ENCODE measurements around the gene TGM5. TPM values are rescaled to one million over a fixed set of nuclear protein-coding genes. Genes with fewer than 3 reads are reported as not detected.

TGM5 gene
- total and polyA plus RNA-seq, 4 experiments from 2014 or later = not detected

- Histone ChIP-seq H3K9me3 (ENCODE audit: control insufficient read depth in 1 of 2, low read length in 2 of 2) (no peaks in the 10 kb centered on the region), H3K36me3 (ENCODE audit: insufficient read depth, low read length) (no peaks in the 10 kb centered on the region), H3K27me3 (ENCODE audit: insufficient read depth, low read length) (no peaks in the 10 kb centered on the region), H3K27ac (ENCODE audit: low read depth, low read length) (no peak overlapping the region), H3K4me1 (ENCODE audit: insufficient read depth, low read length) (no peaks in the 10 kb centered on the region), H3K4me3 (ENCODE audit: low read length in 2 of 2) (no peak overlapping the region)
- Mint-ChIP-seq H3K9me3 (no peaks in the 10 kb centered on the region), H3K36me3 (no peaks in the 10 kb centered on the region), H3K27me3 (peaks cover 5 to 8% of the 10 kb centered on the region in 2 donors), H3K4me3 (no peak overlapping the region), H3K4me1 (no peaks in the 10 kb centered on the region), H3K27ac (no peak overlapping the region)
- intact Hi-C loops (cut with micrococcal nuclease) = no loop called here
- CTCF ChIA-PET (ENCODE audit: partially characterized antibody) = interaction anchor here (1.0 to 1.3 kb wide), 2 partner anchors 10 to 11 kb away, joined by 3 to 9 read pairs; no protein-coding TSS in a partner anchor
- DNase-seq = no peak
- POLR2A ChIA-PET (ENCODE audit: partially characterized antibody) = no interaction called here
Measured at GRCh38 chr15:43214592-43215295, 52.0 kb downstream of the TGM5 start.

DNA sequence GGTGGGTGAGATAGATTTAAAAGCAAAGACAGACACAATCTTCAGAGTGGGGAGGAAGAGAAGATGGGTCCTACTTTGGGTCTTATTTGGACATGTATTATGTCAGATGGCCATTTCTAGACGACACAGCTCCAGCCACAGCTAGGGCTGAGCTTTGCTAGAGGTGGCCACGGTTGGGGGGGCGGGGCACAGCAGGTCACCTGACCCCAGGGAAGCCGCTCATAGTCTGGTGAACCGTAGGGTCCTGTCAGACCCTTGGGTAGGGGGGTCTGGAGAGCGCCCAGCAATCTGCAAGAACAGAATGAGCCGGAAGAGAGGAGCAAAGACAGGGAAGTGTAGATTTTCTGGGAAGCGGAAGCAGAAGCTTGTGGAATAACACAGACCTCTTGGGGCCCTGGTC is 52.6 kb downstream of the TGM5 start:
- POLR2A ChIA-PET (ENCODE audit: partially characterized antibody) = no interaction called here
- H3K4me3 Mint-ChIP-seq = no peak overlapping the region
- peak overlapping the region in 1 of 7 donors; percentile 45 for H3K27ac Mint-ChIP-seq
- Histone ChIP-seq H3K4me3 (ENCODE audit: low read length in 2 of 2) (no peak overlapping the region), H3K4me1 (ENCODE audit: insufficient read depth, low read length) (no peaks in the 10 kb centered on the region), H3K27ac (ENCODE audit: low read depth, low read length) (no peak overlapping the region), H3K9me3 (ENCODE audit: control insufficient read depth in 1 of 2, low read length in 2 of 2) (no peaks in the 10 kb centered on the region), H3K27me3 (ENCODE audit: insufficient read depth, low read length) (no peaks in the 10 kb centered on the region), H3K36me3 (ENCODE audit: insufficient read depth, low read length) (no peaks in the 10 kb centered on the region)
- intact Hi-C loops (cut with micrococcal nuclease) = no loop called here
- peaks cover 5 to 8% of the 10 kb centered on the region in 2 donors for H3K27me3 Mint-ChIP-seq
- CTCF ChIA-PET (ENCODE audit: partially characterized antibody) = interaction anchor here (1.0 to 1.3 kb wide), 2 partner anchors 10 to 11 kb away, joined by 3 to 9 read pairs; no protein-coding TSS in a partner anchor
- no peaks in the 10 kb centered on the region for H3K9me3 Mint-ChIP-seq
- H3K4me1 Mint-ChIP-seq = no peaks in the 10 kb centered on the region
- H3K36me3 Mint-ChIP-seq = no peaks in the 10 kb centered on the region
- DNase-seq = no peak

- Histone ChIP-seq H3K27ac (ENCODE audit: low read depth, low read length) (no peak overlapping the region), H3K9me3 (ENCODE audit: control insufficient read depth in 1 of 2, low read length in 2 of 2) (no peaks in the 10 kb centered on the region), H3K4me3 (ENCODE audit: low read length in 2 of 2) (no peak overlapping the region), H3K27me3 (ENCODE audit: insufficient read depth, low read length) (no peaks in the 10 kb centered on the region), H3K4me1 (ENCODE audit: insufficient read depth, low read length) (no peaks in the 10 kb centered on the region), H3K36me3 (ENCODE audit: insufficient read depth, low read length) (no peaks in the 10 kb centered on the region)
- H3K9me3 Mint-ChIP-seq = no peaks in the 10 kb centered on the region
- ChIA-PET POLR2A (ENCODE audit: partially characterized antibody) (no interaction called here), CTCF (ENCODE audit: partially characterized antibody) (interaction anchor here (1.3 kb wide), 1 partner anchor 12 kb away, joined by 9 read pairs; no protein-coding TSS in a partner anchor)
- no peak overlapping the region for H3K4me3 Mint-ChIP-seq
- no peak overlapping the region for H3K27ac Mint-ChIP-seq
- no peaks in the 10 kb centered on the region for H3K36me3 Mint-ChIP-seq
- no peaks in the 10 kb centered on the region for H3K4me1 Mint-ChIP-seq
- H3K27me3 Mint-ChIP-seq = peaks cover 8 to 12% of the 10 kb centered on the region in 2 donors
- no peak for DNase-seq
- intact Hi-C loops (cut with micrococcal nuclease) = no loop called here
Measured at GRCh38 chr15:43213466-43213865, 53.3 kb downstream of the TGM5 start.

DNA sequence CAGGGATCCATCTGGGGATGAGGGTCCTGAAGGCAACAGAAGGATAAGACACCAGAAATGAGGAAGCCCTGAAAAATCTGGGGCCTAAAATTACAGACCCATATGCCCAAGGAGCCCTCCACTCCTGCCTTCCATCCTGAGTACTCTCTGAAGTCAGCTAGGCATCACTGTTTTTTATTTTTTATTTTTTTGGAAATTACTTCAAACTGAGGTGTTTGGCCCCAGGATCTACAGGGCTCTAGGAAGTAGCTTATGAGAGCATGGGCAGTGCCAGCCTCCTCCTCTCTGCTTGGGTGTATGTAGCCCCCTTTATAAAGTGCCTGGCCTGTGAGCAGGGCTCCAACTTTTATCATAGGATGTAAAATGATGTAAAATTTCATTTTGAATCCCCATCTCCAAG is 53.8 kb downstream of the TGM5 start:
- H3K36me3 Mint-ChIP-seq = no peaks in the 10 kb centered on the region
- Histone ChIP-seq H3K9me3 (ENCODE audit: control insufficient read depth in 1 of 2, low read length in 2 of 2) (no peaks in the 10 kb centered on the region), H3K36me3 (ENCODE audit: insufficient read depth, low read length) (no peaks in the 10 kb centered on the region), H3K27me3 (ENCODE audit: insufficient read depth, low read length) (no peaks in the 10 kb centered on the region), H3K4me3 (ENCODE audit: low read length in 2 of 2) (no peak overlapping the region), H3K4me1 (ENCODE audit: insufficient read depth, low read length) (no peaks in the 10 kb centered on the region), H3K27ac (ENCODE audit: low read depth, low read length) (no peak overlapping the region)
- H3K27me3 Mint-ChIP-seq = peaks cover 7 to 11% of the 10 kb centered on the region in 2 donors
- no peak for DNase-seq
- POLR2A ChIA-PET (ENCODE audit: partially characterized antibody) = no interaction called here
- H3K4me1 Mint-ChIP-seq = no peaks in the 10 kb centered on the region
- CTCF ChIA-PET (ENCODE audit: partially characterized antibody) = no interaction called here
- H3K27ac Mint-ChIP-seq = no peak overlapping the region
- H3K4me3 Mint-ChIP-seq = no peak overlapping the region
- intact Hi-C loops (cut with micrococcal nuclease) = no loop called here
- H3K9me3 Mint-ChIP-seq = no peaks in the 10 kb centered on the region

DNA sequence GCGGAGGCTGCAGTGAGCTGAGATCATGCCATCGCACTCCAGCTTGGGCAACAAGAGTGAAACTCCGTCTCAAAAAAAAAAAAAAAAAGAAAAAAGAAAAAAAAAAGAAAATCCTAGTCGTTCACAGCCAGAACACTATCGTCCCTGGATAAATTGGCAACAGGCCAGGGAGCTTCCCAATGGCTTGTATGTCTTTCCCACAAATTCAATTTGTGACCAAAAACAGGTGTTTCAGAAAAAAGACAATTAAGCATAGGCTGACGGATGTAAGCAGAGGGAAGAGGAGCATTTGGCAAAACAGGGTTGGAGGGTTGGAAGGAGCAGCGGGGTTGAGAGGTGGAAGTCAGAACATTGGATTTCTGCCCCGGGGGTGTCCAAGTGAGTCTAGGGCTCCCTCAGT is 54.4 kb downstream of the TGM5 start:
- H3K4me3 ChIP-seq (ENCODE audit: low read length in 2 of 2) = no peak overlapping the region
- ChIA-PET POLR2A (ENCODE audit: partially characterized antibody) (no interaction called here), CTCF (ENCODE audit: partially characterized antibody) (interaction anchor here (1.6 kb wide), 1 partner anchor 13 kb away, joined by 9 read pairs; no protein-coding TSS in a partner anchor)
- no peak overlapping the region for H3K27ac Mint-ChIP-seq
- no peak overlapping the region for H3K27ac ChIP-seq (ENCODE audit: low read depth, low read length)
- no peaks in the 10 kb centered on the region for H3K9me3 ChIP-seq (ENCODE audit: control insufficient read depth in 1 of 2, low read length in 2 of 2)
- peaks cover 7 to 13% of the 10 kb centered on the region in 2 donors for H3K27me3 Mint-ChIP-seq
- H3K9me3 Mint-ChIP-seq = no peaks in the 10 kb centered on the region
- H3K36me3 Mint-ChIP-seq = no peaks in the 10 kb centered on the region
- H3K36me3 ChIP-seq (ENCODE audit: insufficient read depth, low read length) = no peaks in the 10 kb centered on the region
- no peaks in the 10 kb centered on the region for H3K4me1 Mint-ChIP-seq
- DNase-seq = no peak
- intact Hi-C loops (cut with micrococcal nuclease) = no loop called here
- H3K27me3 ChIP-seq (ENCODE audit: insufficient read depth, low read length) = no peaks in the 10 kb centered on the region
- H3K4me1 ChIP-seq (ENCODE audit: insufficient read depth, low read length) = no peaks in the 10 kb centered on the region
- no peak overlapping the region for H3K4me3 Mint-ChIP-seq

DNA sequence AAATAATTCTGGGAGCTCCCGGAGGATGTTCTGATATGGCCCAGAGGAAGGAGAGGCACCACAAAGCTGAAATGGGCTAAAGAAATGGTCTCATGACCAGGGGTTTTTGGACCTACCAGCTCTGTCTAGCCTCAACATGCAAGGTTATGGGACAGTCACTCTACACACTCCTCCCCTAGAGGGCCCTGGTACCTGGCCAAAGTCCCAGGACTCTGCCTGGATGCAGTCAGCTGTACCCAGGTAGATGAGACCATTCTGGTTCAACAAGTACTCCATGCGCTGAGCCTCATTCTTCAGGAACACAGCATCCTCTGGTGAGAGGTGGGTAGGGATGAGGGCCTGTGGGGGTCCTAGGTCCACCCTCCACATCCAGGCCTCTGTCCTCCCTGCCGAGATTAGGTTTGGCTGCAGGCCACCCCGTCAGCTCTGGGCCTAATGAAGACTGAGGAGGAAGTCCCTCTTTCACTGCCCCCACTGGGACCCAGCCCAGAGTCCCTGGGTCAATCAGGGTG is 55.4 kb downstream of the TGM5 start:
- POLR2A ChIA-PET (ENCODE audit: partially characterized antibody) = no interaction called here
- no peaks in the 10 kb centered on the region for H3K27me3 ChIP-seq (ENCODE audit: insufficient read depth, low read length)
- CTCF ChIA-PET (ENCODE audit: partially characterized antibody) = interaction anchor here (1.6 to 2.0 kb wide), 2 partner anchors 14 kb away, joined by 6 to 9 read pairs; no protein-coding TSS in a partner anchor
- H3K27ac Mint-ChIP-seq = no peak overlapping the region
- H3K4me1 ChIP-seq (ENCODE audit: insufficient read depth, low read length) = no peaks in the 10 kb centered on the region
- no peaks in the 10 kb centered on the region for H3K36me3 Mint-ChIP-seq
- no peak overlapping the region for H3K4me3 ChIP-seq (ENCODE audit: low read length in 2 of 2)
- no peaks in the 10 kb centered on the region for H3K9me3 ChIP-seq (ENCODE audit: control insufficient read depth in 1 of 2, low read length in 2 of 2)
- H3K4me1 Mint-ChIP-seq = no peaks in the 10 kb centered on the region
- no peak overlapping the region for H3K27ac ChIP-seq (ENCODE audit: low read depth, low read length)
- H3K9me3 Mint-ChIP-seq = no peaks in the 10 kb centered on the region
- no peaks in the 10 kb centered on the region for H3K36me3 ChIP-seq (ENCODE audit: insufficient read depth, low read length)
- H3K27me3 Mint-ChIP-seq = peaks cover 7 to 13% of the 10 kb centered on the region in 2 donors
- intact Hi-C loops (cut with micrococcal nuclease) = no loop called here
- no peak for DNase-seq
- H3K4me3 Mint-ChIP-seq = no peak overlapping the region

GRCh38 chr15:43210807-43211206 is 55.9 kb downstream of the TGM5 start:
- Histone ChIP-seq H3K4me1 (ENCODE audit: insufficient read depth, low read length) (no peaks in the 10 kb centered on the region), H3K9me3 (ENCODE audit: control insufficient read depth in 1 of 2, low read length in 2 of 2) (no peaks in the 10 kb centered on the region), H3K4me3 (ENCODE audit: low read length in 2 of 2) (no peak overlapping the region), H3K36me3 (ENCODE audit: insufficient read depth, low read length) (no peaks in the 10 kb centered on the region), H3K27ac (ENCODE audit: low read depth, low read length) (no peak overlapping the region), H3K27me3 (ENCODE audit: insufficient read depth, low read length) (no peaks in the 10 kb centered on the region)
- Mint-ChIP-seq H3K36me3 (no peaks in the 10 kb centered on the region), H3K4me1 (no peaks in the 10 kb centered on the region), H3K27me3 (peaks cover 7 to 13% of the 10 kb centered on the region in 2 donors), H3K27ac (peak overlapping the region in 1 of 7 donors; percentile 70), H3K9me3 (no peaks in the 10 kb centered on the region), H3K4me3 (no peak overlapping the region)
- ChIA-PET POLR2A (ENCODE audit: partially characterized antibody) (no interaction called here), CTCF (ENCODE audit: partially characterized antibody) (interaction anchor here (2.0 kb wide), 1 partner anchor 15 kb away, joined by 6 read pairs; no protein-coding TSS in a partner anchor)
- intact Hi-C loops (cut with micrococcal nuclease) = no loop called here
- DNase-seq = no peak
